NCI-H2196 (cell line): ENCODE data around the gene BAZ2A.
A peak's percentile ranks its signal among the peaks of the same experiment; 100 is the strongest.

Experiments
- DNase-seq: peaks from one replicate; lab custom pipeline; 2025; ENCODE audit not compliant: unreplicated experiment; lab: John Stamatoyannopoulos, UW

BAZ2A gene

DNA sequence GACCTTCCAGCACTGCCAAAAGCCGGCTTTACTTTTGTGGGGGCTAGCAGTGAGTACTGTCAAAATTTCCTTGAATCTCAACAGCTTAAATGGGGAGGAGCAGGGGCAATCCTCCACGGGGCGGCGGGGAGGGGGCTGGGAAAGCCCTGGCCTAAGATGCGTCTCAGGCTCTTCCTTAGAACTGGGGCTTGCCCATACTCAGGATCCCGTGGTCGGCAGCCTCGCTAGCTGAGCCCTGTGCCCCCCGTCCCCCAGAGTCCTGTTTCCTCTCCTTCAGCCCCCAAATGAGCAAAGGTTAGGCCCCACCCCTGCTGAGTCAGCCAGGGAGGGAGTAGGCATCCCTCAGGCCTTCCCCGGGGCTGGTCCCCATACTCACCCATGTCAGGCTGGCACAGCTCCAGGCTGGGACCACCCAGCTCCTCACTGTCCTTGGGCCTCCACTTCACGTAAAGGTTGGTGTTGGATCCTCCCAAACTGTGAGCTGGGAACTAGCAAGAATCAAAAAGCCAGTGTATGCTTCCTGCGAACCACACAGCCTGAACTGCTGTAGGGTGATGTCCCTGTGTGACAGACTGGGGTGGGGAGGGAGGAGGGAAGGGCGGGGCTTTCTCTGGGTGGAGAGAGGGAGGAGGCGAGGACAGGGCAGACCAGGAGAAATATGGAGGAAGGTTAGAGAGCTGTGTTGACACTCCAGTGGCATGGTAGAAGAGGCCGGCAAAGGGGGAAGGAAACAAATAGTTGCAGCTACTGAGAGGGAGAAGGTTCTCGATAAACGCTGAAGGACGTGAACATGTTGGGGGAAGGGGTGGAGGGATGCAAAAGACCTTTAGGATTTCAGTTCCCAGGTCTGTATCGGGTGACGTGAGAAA lies 5.9 kb upstream of the BAZ2A start:
- peak; percentile 82 for DNase-seq

DNA sequence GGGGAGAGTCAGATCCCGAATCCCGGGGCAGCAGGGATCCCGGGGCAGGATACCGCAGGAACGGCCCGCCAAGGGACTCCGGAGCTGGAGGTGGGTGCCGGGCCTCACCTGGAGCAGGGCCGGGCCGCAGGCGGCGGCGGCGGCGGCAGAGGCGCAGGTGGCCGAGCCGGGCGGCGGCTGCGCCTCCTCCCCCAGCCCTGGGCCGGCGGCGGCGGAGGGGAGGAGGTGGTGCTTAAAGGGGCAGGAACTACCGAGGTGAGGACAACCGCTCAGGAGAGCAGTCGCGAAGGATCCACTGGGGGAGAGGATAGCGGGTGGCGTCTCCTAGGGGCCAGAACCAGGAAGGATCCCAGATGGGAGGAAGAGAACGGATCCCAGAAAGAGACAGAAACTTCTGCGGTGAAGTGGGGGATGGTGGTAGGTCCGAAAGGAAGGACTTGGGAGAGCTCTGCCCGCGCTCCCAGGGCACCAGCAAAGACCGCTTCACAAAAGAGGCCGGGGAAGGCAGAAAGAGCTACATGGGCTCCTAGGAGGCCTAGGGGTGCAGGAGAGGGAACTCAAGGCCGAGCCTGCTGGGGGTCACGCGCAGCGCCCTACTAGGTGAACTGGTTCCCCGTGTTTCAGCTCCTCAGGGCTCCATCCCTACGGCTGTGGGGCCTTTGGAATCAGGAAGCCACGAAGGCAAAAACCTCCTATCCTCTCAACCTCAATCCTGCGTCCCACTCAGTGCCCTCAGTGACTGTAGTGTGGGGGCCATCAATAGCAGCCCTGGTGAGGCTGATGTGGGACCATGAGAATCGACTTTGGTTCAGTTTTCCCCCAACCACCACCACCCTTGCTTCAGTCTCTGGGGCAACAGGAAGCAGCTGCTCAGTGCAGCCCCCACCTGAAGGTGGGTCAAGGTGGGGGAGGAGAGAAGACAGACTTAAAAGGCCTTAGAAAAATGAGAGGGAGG lies 5.0 kb upstream of the BAZ2A start:
- DNase-seq, result peak; percentile 77

DNA sequence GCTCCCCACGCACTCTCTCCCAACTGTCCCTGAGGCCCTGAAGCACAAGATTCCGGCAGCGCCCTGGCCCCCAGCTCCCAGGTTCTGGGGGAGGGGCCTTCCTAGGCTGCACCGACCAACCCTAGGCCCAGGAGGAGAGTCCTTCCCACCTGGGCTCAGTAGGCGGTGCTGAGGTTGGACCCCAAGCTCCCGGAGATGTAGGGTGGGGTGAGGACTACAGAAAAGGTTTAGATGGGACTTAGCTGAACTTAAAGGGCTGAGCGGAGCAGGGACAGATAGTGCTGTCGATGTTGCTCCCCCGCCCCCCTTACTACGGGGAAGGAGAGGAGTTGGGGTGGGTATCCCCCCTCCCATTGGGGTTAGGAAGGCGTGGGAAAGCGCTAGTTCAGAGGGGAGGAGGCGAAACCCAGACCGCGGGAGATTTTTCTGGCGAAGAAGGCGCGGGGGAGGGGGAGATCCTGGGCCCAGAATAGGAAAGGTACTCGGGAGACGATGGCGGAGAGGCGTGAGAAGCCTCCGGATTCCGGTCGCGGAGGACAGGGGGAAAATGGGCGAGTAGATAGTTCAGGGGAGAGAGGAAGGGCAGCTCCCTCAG lies 4.2 kb upstream of the BAZ2A start:
- DNase-seq, result peak; percentile 73

DNA sequence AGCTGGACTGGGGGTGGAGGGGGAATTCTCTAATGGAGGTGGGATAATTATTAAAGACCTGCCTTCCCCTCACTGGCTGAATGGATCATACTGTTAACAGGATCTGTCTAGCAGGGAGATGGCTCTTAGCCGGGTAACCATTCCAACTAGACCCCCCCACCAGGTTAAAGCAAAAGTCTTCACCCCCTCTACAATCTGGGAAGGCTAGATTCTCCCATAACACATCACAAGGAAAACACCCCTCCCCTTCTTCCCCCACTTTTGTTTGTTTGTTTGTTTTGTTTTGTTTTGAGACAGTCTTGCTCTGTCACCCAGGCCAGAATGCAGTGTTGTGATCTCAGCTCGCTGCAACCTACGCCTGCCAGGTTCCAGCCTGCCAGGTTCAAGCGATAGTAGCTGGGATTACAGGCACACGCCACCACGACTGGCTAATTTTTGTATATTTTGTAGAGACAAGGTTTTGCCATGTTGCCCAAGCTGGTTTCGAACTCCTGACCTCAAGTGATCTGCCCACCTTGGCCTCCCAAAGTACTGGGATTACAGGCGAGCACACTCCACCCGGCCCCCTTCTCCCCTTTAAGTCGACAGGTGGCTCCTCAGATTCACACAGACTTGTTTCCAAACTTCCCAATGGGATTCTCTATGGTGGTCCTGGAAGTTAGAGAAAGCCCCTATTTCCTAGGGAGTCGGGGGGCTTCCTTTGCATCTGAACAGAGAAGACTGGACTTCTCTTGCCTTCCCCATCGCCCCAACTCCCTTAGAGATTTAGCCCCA lies 3.5 kb upstream of the BAZ2A start:
- DNase-seq, result no peak

DNA sequence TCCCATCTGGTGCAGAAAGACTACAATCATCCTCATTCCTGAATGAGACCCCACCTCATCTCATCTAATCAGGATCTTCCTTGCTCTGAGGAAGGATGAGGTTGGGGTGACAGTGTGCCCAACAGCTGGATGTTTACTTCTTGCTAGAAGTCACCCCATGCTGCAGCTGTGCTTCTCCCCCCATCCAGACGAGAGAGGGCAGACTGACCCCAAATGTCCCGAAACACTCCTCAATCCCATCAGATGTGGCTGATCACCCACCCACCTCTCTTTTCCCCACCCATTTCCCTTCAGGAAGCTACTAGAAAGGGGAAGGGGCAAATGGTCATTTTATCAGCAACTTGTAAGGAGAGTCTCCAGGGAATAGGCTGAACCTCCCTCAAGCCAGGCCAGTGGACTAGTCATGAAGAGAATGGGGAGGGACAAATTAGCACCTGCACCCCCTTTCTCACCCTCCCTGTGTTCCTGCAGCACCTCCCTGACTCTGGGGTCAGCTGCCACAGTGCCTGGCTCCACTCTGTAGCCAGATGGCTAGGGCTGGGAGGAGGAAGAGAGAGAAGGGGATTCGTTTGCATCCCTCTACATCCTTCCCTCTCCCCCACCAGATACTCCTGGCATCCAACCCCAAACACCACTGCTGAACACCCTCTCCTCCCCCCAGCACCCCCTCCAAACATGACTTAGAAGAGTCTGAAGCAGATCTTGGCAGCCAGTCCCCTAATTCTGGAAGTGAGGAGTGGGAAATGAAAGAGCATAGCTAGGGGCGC lies 2.8 kb upstream of the BAZ2A start:
- no peak for DNase-seq

DNA sequence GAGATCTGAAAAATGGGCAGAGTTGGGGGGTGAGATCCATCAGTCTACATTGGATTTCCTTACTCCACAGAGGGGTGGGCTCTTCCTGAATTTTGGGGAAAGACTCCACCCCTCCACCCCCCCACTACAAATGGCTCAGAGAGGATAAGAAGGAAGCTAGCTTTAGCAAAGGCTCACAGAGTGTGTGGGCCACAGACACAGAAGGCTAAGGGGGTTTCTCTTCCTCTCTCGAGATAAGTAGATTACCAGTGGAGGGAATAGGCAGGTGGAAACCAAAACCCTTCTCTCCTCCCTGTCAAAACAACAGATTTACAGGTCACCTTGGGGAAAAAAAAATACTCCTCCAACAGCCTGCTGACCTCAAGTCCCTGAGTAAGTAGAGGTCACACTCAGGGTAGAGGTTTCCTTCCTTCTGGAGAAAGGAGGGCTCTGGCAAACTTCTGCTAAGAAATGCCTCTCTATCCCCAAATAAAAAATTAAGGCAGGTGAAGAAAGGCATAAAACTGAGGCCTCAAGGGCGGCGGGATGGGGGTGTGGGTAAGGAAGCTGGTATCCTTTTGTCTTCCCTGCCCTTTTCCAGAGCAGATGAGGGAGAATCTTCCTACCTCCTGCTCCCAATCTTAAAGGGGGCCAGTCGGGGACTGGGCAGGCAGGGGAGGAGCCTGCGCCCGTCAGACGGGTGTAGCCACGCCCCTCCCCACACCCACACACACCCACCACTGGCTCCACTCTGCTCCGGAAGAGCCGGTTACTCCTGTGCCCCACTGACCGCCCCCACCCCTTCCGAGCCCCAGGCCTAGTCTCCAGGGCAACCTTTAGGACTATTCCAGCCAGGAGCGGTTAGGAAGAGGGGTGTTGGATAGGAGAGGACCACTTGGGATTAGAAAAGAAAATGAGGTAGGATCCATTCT lies 1.9 kb upstream of the BAZ2A start:
- peak; percentile 30 for DNase-seq

DNA sequence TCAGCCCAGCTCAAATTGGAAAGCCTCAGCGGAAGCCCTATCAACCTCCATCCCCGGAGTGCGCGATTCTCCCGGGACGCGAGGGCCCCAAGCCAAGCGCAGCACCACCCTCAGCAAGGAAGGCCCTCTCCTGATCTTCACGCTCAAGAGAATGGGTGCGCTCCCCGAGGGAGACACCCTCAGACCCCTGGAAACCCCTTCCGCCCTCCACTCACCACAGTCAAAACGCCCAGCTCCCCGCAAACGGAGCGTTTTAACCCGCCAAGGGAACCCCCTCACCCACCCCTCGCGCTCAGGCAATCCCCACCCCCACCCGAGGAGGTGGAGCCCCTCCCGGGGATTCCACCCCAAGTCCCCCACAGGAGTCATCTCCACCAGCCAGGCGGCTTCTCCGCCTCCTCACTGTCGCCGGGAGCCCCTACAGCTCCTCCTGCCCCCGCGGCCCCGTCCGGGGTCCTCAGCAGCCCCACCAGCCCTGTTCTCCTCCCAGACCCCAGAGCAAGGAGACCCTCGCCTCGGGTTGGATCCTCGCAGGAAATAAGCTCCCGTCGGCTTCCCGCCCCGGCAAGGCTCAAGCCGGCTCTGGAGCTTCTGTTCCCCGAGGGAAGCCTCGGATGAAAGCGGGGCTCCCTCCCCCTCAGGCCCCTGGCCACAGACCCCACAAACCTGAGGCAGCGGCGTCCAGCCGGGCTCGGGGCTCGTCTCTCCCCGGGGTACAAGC lies 507 bp downstream of the BAZ2A start:
- DNase-seq, result no peak

DNA sequence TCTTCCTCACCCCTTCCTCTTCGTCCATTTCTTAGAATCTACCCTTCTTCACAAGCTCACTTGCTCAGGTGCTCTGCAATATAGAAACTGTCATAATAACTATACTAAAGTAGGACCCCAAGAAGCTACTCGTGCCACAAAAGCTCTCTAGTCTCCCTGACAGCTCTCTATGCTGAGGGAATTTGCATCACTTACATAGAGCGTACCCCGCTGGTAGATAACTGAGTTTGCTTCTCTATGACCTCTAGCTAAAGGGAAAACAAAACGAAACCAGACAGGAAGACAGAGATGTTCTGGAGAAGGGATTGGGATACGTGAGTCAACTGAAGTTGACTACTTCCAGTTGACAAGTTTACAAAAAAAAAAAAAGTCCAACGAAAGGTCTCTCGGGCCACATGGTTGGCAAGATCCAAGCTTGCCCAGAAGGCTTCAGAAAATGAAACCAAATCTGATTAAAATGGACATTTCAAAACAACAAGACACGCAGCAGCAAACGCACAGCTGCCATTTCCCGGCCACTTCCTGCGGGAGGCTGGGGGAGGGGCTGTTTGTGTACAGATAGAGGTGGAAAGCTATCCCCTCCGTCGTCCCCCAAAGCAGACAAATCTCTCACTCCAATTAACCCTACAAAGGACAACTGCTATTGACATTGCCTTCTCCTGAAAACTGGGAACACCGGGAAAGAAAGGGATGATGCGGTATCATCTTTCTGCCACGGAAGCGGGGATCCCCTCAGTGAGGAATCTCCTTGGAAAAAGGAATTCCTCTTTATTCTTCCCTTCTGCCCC lies 1.3 kb downstream of the BAZ2A start:
- DNase-seq, result peak; percentile 38

DNA sequence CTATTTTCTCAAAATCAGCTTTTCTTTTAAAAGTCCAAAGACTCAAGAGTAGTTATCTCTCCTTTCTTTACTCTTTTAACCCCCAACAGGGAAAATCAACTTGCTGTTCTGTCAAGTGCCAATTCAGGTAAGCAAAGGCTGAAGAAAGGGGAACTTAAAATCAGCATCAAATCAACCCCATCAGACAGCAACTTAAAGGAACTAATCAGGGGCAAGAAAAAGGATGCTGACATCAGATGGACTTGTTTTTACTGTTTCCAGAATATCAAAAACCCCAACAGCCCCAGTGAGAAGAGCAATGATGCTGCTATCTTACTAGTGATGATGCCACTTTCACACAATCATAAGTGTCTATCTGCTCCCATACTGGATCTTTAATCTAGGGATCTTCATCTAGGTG lies 3.4 kb downstream of the BAZ2A start:
- no peak for DNase-seq

DNA sequence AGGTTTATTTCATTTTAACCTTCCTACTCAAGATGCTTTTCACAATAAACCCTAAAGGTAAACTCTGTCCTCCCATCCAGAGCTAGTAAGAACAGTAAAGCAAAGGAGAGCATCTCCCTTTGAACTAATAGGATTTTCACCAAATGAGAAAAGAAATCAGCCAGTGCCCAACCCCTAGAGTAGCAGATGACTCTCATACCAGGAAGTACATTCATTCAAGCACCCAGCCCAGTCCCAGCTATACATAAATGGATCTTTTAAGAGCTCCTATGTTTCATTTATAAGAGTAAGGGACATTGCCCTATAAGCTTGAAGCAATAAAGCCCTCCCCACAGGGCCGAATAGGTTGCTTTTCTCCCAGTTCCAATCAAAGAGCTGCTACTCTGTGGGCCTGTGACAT lies 7.6 kb downstream of the BAZ2A start:
- DNase-seq, result no peak

DNA sequence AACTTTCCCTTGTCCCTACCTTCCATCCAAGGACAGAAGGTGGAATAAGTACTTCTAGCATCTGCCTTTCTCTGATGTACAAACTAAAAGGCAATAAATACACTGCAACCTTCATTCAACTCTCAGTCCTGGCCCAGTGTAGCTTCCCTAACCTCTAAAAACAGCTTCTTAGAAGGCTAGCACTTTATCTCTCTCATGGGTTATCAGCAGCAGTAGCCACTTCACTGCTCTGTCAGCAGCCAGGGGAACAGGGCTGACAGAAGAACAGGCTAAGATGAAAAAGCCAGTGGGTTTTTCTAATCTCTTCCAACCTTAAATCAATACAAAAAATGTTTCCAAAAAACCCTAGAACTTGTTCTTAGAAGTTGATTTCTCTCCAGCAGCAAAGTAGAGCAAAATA lies 13.2 kb downstream of the BAZ2A start:
- DNase-seq, result no peak

DNA sequence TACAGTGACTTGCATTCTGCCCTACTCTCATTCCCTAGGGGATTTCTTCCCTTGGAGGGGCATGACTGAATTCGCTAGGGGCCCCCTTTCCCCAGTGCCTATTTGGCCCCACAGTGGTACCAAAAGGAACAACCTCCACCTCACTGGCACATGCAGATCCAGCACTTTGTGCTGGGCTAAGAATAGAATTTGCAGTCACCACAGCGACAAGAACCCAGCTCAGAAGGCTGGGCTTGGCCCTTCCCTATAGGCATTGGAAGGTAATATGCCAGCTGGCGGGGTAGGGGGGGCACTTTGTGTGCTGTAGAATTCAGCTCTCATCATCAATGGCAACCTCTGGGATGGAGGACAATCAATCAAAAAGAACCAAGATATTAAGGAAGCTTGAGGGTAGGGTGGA lies 13.9 kb downstream of the BAZ2A start:
- DNase-seq, result no peak

DNA sequence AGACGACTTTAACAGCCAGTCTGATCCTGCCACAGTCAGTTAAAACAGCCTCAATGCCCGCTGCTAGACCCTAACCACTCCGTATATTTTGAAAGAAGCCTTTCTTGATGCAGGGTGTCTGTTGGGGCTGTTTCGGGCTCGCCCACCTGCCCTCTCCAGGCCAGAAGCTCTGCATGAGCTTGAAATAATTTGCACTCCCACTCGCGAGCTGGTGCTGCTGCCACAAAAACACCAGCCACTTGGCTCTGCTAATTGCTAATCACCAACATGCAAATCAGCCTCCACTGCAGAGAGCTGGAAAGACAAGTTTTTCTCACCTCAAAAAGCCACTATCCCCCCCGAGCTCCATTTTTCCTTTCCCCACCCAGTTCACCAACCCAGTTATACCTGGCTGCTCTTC lies 15.5 kb downstream of the BAZ2A start:
- DNase-seq, result no peak

DNA sequence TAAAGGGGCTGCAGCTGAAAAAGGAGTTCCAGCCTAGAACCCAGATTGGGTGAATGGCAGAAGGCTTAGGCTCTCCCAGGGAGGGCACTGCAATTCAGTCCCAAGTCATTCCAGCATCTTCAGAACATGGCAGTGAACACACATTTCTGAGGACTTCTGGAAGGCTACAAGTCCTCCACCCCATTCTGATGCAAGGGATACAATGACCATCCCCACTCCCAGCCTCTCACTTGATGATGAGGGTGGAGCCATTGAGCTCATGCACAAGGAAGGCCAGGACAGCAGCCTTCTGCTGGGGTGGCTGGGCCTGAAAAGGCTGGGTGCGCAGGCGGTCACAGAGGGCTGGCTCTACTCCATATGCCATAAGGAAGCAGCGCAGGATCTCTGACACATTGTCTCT lies 25.8 kb downstream of the BAZ2A start:
- DNase-seq, result no peak

DNA sequence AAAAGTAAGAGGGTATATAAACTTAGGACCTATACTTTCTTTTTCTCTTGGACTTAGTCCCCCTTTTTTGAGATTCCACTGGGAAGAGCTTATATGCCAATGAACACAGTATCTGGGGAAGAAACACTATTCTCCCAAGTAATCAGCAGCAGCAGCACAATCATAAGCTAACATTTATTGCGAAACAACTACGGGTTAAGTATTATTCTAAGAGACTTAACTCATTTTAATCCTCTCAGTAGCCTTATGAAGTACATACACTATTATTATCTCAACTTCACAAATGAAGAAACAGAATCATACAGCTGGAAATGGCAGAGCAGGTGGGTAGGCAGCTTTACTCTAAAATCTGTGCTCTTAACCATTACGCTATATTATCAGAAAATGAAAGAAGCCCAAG lies 27.9 kb downstream of the BAZ2A start:
- DNase-seq, result no peak

DNA sequence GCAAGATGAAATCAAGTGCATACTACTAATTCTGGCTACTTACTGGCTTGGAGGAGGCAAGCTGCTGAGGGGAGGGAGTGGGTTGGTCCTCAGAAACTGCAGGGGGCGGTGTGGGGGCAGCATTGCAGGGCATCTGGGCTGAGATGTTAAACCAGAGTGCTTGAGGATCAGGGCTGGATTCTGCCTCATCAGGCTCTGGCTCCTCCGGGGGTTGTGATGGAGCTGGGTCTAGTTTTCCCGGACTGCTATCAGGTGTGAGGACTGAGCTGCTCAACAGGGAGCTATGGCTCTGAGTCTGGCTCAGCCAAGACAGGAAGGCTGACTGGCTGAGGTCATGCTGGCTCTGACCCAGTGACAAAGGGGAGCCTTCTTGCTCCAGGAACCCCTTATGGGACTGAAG lies 28.6 kb downstream of the BAZ2A start:
- DNase-seq, result no peak

DNA sequence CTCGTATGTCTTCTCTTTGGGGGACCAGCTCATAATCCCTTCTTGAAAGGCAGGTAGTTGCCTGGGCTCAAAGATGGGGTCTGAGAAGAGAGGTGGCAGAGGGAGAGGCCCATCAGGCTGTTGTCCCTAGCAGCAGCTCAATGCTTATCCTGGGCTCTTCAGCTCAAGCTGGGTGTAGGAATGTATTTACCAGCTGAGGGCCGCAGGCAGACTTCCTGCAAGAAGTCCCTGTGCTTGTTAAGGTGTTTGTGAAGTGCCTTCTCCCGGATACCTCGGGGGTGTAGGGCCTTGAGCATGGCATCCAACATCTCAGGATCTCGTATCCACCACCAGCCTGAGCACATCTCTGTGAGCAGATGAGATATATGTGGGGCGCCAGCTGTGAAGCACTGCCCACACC lies 29.4 kb downstream of the BAZ2A start:
- DNase-seq, result no peak

DNA sequence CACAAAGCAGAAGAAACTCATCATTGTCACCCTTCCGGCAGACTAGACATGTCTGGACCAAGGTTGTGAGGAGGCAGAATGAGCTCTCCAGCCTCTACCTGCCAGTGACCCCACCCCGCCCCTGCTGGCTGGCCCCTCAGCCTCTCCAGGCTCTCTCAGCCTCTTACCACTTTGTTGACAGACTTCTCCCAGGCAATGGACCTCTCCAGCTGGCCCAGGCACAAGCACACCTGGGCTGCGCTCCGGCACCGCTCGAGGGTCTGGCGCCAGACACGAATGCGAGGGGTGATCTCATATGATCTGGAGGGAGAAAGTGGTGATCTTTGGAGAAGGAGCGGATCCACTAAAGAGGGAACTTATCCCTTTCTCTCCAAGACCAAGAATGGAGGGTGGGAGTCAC lies 30.3 kb downstream of the BAZ2A start:
- DNase-seq, result no peak
